ENCODE data around the gene SPOCK1.

SPOCK1 gene

DNA sequence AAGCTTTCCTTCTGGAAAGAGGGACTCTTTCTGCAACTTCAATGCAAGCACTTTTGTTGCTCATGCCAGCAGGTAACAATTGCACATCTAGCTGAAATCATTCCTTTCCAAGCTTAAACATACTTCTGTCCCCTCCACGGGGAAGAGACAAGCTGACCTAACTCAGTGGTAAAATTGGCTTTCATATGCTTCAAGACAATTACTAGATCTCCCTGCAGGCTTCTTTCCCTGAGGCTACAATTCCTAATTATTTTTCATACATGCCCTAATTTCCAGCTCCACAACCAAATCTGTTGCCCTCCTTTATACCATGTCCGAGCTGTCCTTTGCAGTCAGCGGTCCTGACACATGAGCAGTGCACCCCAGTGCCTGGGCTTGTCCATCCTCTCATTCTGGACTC lies 324.9 kb downstream of the SPOCK1 start:
- no peak for TF ChIP-seq REST (IDR thresholded peaks at IDR 0.05; ENCODE audit: insufficient read depth in 1 of 2, low read depth in 2 of 2, low read length in 2 of 2)

DNA sequence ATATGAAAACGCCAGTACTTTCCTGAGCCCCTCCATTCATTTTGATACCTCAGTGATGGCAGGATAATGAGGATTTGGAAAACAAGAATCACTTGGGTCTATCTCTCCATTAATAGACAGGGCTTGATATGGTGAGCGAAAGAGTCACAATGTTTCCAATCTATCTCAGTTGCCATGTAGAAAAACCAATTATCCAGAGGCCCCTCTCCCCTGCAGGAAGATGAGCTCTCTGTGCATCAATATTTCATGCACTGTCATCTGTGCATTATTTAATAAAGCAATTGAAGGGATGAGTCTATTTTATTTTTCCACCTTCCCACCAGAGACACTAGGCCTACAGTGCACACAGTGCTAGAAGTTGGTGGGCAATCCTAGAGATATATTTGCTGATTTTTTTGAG lies 326.9 kb downstream of the SPOCK1 start:
- no peak for TF ChIP-seq POLR2AphosphoS5 (IDR thresholded peaks at IDR 0.05; ENCODE audit: low read depth, low read length)
- no peak for TF ChIP-seq SIN3A (IDR thresholded peaks at IDR 0.05; ENCODE audit: borderline replicate concordance, insufficient read depth, low read length)
- no peak for TF ChIP-seq FOXP2 (optimal IDR thresholded peaks at IDR 0.05; ENCODE audit: borderline replicate concordance, extremely low read depth, extremely low read length, insufficient read depth)
- no peak for TF ChIP-seq REST (IDR thresholded peaks at IDR 0.05; ENCODE audit: insufficient read depth in 1 of 2, low read depth in 2 of 2, low read length in 2 of 2)
- no peak for TF ChIP-seq TAF1 (IDR thresholded peaks at IDR 0.05; ENCODE audit: borderline replicate concordance, insufficient read depth, low read length)

DNA sequence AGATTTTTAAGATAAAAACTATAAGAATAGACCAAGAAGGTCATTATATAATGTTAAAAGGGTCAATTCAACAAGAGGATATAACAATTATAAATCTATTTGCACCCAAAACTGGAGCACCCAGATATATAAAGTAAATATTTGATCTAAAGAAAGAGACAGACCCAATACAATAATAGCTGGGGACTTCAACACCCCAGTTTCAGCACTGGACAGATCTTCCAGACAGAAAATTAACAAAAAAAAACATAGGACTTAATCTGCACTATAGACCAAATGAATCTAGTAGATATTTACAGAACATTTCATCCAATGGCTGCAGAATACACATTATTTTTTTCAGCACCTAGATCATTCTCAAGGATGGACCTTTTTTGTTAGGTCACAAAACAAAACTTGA lies 331.9 kb downstream of the SPOCK1 start:
- no peak for TF ChIP-seq SIN3A (IDR thresholded peaks at IDR 0.05; ENCODE audit: borderline replicate concordance, insufficient read depth, low read length)
- 0 out of 4 replicates have a peak, but pooled peaks of 1 of the 2 experiments have one; percentile 42 for TF ChIP-seq REST (IDR thresholded peaks at IDR 0.05; ENCODE audit: insufficient read depth in 1 of 2, low read depth in 2 of 2, low read length in 2 of 2)
- TF ChIP-seq TAF1 (IDR thresholded peaks at IDR 0.05; ENCODE audit: borderline replicate concordance, insufficient read depth, low read length), result no peak

DNA sequence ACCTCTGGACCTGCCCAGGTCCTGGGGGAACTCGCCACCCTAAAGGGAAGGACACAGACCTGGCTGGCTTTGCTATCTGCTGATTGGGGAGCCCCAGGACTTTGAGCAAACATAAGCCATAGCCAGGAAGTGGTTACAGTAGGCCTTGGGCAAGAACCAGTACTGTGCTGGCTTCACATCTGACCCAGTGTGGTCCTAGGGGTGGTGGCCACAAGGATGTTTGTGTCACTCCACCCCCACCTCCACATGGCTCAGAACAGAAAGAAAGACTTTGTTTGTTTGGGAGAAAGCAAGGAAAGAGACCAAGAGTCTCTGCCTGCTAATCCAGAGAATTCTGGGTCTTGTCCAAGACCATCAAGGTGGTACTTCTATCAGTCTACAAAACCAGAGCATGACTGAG lies 334.2 kb downstream of the SPOCK1 start:
- no peak for TF ChIP-seq SIN3A (IDR thresholded peaks at IDR 0.05; ENCODE audit: borderline replicate concordance, insufficient read depth, low read length)
- TF ChIP-seq FOXP2 (optimal IDR thresholded peaks at IDR 0.05; ENCODE audit: borderline replicate concordance, extremely low read depth, extremely low read length, insufficient read depth), result no peak
- no peak for TF ChIP-seq POLR2AphosphoS5 (IDR thresholded peaks at IDR 0.05; ENCODE audit: low read depth, low read length)
- TF ChIP-seq TAF1 (IDR thresholded peaks at IDR 0.05; ENCODE audit: borderline replicate concordance, insufficient read depth, low read length), result no peak
- no peak for TF ChIP-seq REST (IDR thresholded peaks at IDR 0.05; ENCODE audit: insufficient read depth in 1 of 2, low read depth in 2 of 2, low read length in 2 of 2)

DNA sequence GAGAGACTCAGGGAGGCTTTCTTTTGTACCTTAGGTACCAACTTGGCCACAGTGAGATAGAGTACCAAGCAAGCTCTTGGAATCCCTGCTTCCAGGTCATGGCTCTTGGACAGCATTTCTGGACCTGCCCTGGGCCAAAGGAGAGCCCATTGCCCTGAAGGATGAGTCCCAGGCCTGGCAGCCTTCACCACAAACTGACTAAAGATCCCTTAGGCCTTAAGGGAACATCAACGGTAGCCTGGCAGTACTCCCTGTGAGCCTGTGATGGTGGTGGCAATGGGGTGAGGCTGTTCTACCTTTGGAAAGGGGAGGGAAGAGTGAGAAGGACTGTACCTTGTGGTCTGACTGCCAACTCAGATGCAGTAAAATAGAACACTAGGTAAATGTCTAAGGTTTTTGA lies 334.6 kb downstream of the SPOCK1 start:
- TF ChIP-seq REST (IDR thresholded peaks at IDR 0.05; ENCODE audit: insufficient read depth in 1 of 2, low read depth in 2 of 2, low read length in 2 of 2), result no peak
- TF ChIP-seq TAF1 (IDR thresholded peaks at IDR 0.05; ENCODE audit: borderline replicate concordance, insufficient read depth, low read length), result no peak
- no peak for TF ChIP-seq FOXP2 (optimal IDR thresholded peaks at IDR 0.05; ENCODE audit: borderline replicate concordance, extremely low read depth, extremely low read length, insufficient read depth)
- no peak for TF ChIP-seq POLR2AphosphoS5 (IDR thresholded peaks at IDR 0.05; ENCODE audit: low read depth, low read length)
- TF ChIP-seq SIN3A (IDR thresholded peaks at IDR 0.05; ENCODE audit: borderline replicate concordance, insufficient read depth, low read length), result no peak
